Sigmoid colon (tissue), 3 donors: ENCODE data around the gene TENT5C.

Experiments
- CTCF ChIP-seq, 4 experiments: fragments of 450-650 bp in 3 of 4; fragments of 200-600 bp in 1 of 4; IDR thresholded peaks; one replicate each; pipeline ENCODE4 v1.5.1; 2016 to 2019; ENCODE audit warnings: antibody characterized with exemption in 4 of 4, mild to moderate bottlenecking in 3 of 4, moderate library complexity in 2 of 4
- POLR2A ChIP-seq, 2 donors: fragments of 450-650 bp; IDR thresholded peaks; one replicate each; pipeline ENCODE4 v1.6.1; 2016; ENCODE audit warnings: antibody characterized with exemption in 2 of 2, mild to moderate bottlenecking in 2 of 2, moderate library complexity in 2 of 2

GRCh38 chr1:117572546-117572945 lies 33.3 kb upstream of the TENT5C start:
- TF ChIP-seq CTCF (IDR thresholded peaks at IDR 0.05) = no peak
- TF ChIP-seq POLR2A (IDR thresholded peaks at IDR 0.05) = no peak
